IPS-NIHi7 (cell line): ENCODE measurements around the gene BCAS3.
A peak's percentile ranks its signal among the peaks of the same experiment; 100 is the strongest.
"Not testable (repeated sequence)": the region's sequence is repeated elsewhere in the genome, so short reads cannot be mapped to it uniquely, and the experiment has no call there.

ENCODE experiments used
- DNase-seq: peaks from one replicate; pipeline ENCODE4 v3.0.0; 2012; ENCODE audit warnings: mixed read lengths; ENCODE audit errors: extremely low spot score

Gene BCAS3

GRCh38 chr17:61000911-61001310 is 323.3 kb downstream of the BCAS3 start:
- peak; percentile 13 for DNase-seq

GRCh38 chr17:61002316-61002736 is 324.7 kb downstream of the BCAS3 start:
- peak; percentile 8 for DNase-seq

- no peak for DNase-seq
These were observed 327.7 kb downstream of the BCAS3 start for GRCh38 chr17:61005358-61005757.

- not testable (repeated sequence) for DNase-seq
These were observed 328.3 kb downstream of the BCAS3 start for GRCh38 chr17:61005958-61006357.

- no peak for DNase-seq
These were observed 330.3 kb downstream of the BCAS3 start for GRCh38 chr17:61007980-61008379.

- DNase-seq, result no peak
These were observed 332.0 kb downstream of the BCAS3 start for GRCh38 chr17:61009663-61010062.

GRCh38 chr17:61010661-61011170 is 333.1 kb downstream of the BCAS3 start:
- DNase-seq, result no peak

- DNase-seq, result no peak
These were observed 333.6 kb downstream of the BCAS3 start for GRCh38 chr17:61011251-61011650.

- no peak for DNase-seq
These were observed 338.3 kb downstream of the BCAS3 start for GRCh38 chr17:61015966-61016365.

- no peak for DNase-seq
These were observed 339.8 kb downstream of the BCAS3 start for GRCh38 chr17:61017317-61018006.

GRCh38 chr17:61018938-61019337 is 341.3 kb downstream of the BCAS3 start:
- DNase-seq, result no peak

- DNase-seq, result no peak
These were observed 346.3 kb downstream of the BCAS3 start for GRCh38 chr17:61023996-61024395.

- DNase-seq, result no peak
These were observed 349.2 kb downstream of the BCAS3 start for GRCh38 chr17:61026818-61027217.

GRCh38 chr17:61029181-61029580 is 351.5 kb downstream of the BCAS3 start:
- no peak for DNase-seq

- DNase-seq, result no peak
These were observed 363.0 kb downstream of the BCAS3 start for GRCh38 chr17:61040666-61041065.

GRCh38 chr17:61042348-61042747 is 364.7 kb downstream of the BCAS3 start:
- DNase-seq, result not testable (repeated sequence)

- no peak for DNase-seq
These were observed 369.9 kb downstream of the BCAS3 start for GRCh38 chr17:61047515-61047914.

- no peak for DNase-seq
These were observed 370.9 kb downstream of the BCAS3 start for GRCh38 chr17:61048376-61049106.

- DNase-seq, result no peak
These were observed 375.8 kb downstream of the BCAS3 start for GRCh38 chr17:61053469-61053868.

- no peak for DNase-seq
These were observed 376.8 kb downstream of the BCAS3 start for GRCh38 chr17:61054436-61054835.

- no peak for DNase-seq
These were observed 379.6 kb downstream of the BCAS3 start for GRCh38 chr17:61057257-61057656.

GRCh38 chr17:61058066-61058465 is 380.4 kb downstream of the BCAS3 start:
- no peak for DNase-seq

- no peak for DNase-seq
These were observed 385.9 kb downstream of the BCAS3 start for GRCh38 chr17:61063528-61063927.
